HepG2 (cell line): Measurements from ENCODE around the gene QPCT. TPM values are rescaled to one million over a fixed set of nuclear protein-coding genes. Genes with fewer than 3 reads are reported as not detected.
A peak's percentile ranks its signal among the peaks of the same experiment; 100 is the strongest.

Experiments used
- CCAR2 ChIP-seq: fragments of 200-400 bp; formaldehyde crosslinking; optimal IDR thresholded peaks from 2 replicates; pipeline ENCODE3; 2018; ENCODE audit warnings: low read depth, mild to moderate bottlenecking, low read length, moderate library complexity
- EED ChIP-seq: sonication (generic); formaldehyde crosslinking; IDR thresholded peaks from 2 replicates; pipeline ENCODE4 v1.5.0; 2020; ENCODE audit warnings: mild to moderate bottlenecking, missing genetic modification reagents
- ERF ChIP-seq: IDR thresholded peaks from 2 replicates; pipeline ENCODE4 v1.6.1; 2018; ENCODE audit warnings: missing biosample characterization, missing genetic modification reagents
- HMG20A ChIP-seq: IDR thresholded peaks from 2 replicates; pipeline ENCODE4 v1.6.1; 2016; ENCODE audit warnings: borderline replicate concordance
- KDM1A ChIP-seq: IDR thresholded peaks from 2 replicates; pipeline ENCODE4 v1.6.1; 2016; ENCODE audit warnings: missing compliant biosample characterization
- MAFF ChIP-seq: IDR thresholded peaks from 2 replicates; pipeline ENCODE4 v1.6.1; 2011; ENCODE audit warnings: low read depth, low read length, improper control_type of control experiment
- RNF219 ChIP-seq: sonication (generic); formaldehyde crosslinking; IDR thresholded peaks from 2 replicates; pipeline ENCODE4 v1.5.0; 2020; ENCODE audit warnings: mild to moderate bottlenecking, missing genetic modification reagents
- SSRP1 ChIP-seq: IDR thresholded peaks from 2 replicates; pipeline ENCODE4 v1.6.1; 2016; ENCODE audit warnings: control low read depth
- TGIF2 ChIP-seq: IDR thresholded peaks from 2 replicates; pipeline ENCODE4 v1.6.1; 2016; ENCODE audit warnings: control low read depth, missing compliant biosample characterization
- XBP1 ChIP-seq: sonication (generic); formaldehyde crosslinking; IDR thresholded peaks from 2 replicates; pipeline ENCODE4 v1.5.0; 2020; ENCODE audit warnings: missing genetic modification reagents
- ZBTB2 ChIP-seq: sonication (generic); formaldehyde crosslinking; IDR thresholded peaks from 2 replicates; pipeline ENCODE4 v1.8.0; 2022; ENCODE audit warnings: low read depth, missing genetic modification reagents
- ZBTB20 ChIP-seq: sonication (generic); formaldehyde crosslinking; IDR thresholded peaks from 2 replicates; pipeline ENCODE4 v1.8.1; 2023; ENCODE audit warnings: missing genetic modification reagents, low read depth, mild to moderate bottlenecking, borderline replicate concordance
- ZBTB7B ChIP-seq: sonication (generic); formaldehyde crosslinking; IDR thresholded peaks from 2 replicates; pipeline ENCODE4 v1.4.0; 2020; ENCODE audit warnings: missing genetic modification reagents
- ZFYVE20 ChIP-seq: sonication (generic); formaldehyde crosslinking; IDR thresholded peaks from 2 replicates; pipeline ENCODE4 v1.8.0; 2023; ENCODE audit warnings: low read depth, mild to moderate bottlenecking, moderate library complexity, missing genetic modification reagents, borderline replicate concordance
- ZNF205 ChIP-seq: IDR thresholded peaks from 2 replicates; pipeline ENCODE4 v1.6.1; 2018; ENCODE audit warnings: missing biosample characterization, missing genetic modification reagents
- ZNF317 ChIP-seq: sonication (generic); formaldehyde crosslinking; IDR thresholded peaks from 2 replicates; pipeline ENCODE4 v1.5.0; 2020; ENCODE audit warnings: mild to moderate bottlenecking, missing genetic modification reagents
- ZNF329 ChIP-seq: sonication (generic); formaldehyde crosslinking; IDR thresholded peaks from 2 replicates; pipeline ENCODE4 v1.9.0; 2021; ENCODE audit warnings: low read depth, mild to moderate bottlenecking, missing genetic modification reagents
- ZNF441 ChIP-seq: sonication (generic); formaldehyde crosslinking; IDR thresholded peaks from 2 replicates; pipeline ENCODE4 v1.7.0; 2021; ENCODE audit warnings: missing genetic modification reagents, borderline replicate concordance
- ZNF674 ChIP-seq: sonication (generic); formaldehyde crosslinking; IDR thresholded peaks from 2 replicates; pipeline ENCODE4 v1.5.0; 2020; ENCODE audit warnings: low read depth, mild to moderate bottlenecking, missing genetic modification reagents
- ZNF7 ChIP-seq: IDR thresholded peaks from 2 replicates; pipeline ENCODE4 v1.6.1; 2016; ENCODE audit warnings: missing biosample characterization, missing genetic modification reagents
- ZNF768 ChIP-seq: sonication (generic); formaldehyde crosslinking; IDR thresholded peaks from 2 replicates; pipeline ENCODE4 v1.4.0; 2020; ENCODE audit warnings: missing genetic modification reagents
- polyA plus RNA-seq, 8 experiments: library from polyadenylated mRNA; depleted of rRNA in 3 of 8; stranded (reverse) in 7 of 8; unstranded in 1 of 8; fragments of >200 nt; fragmentation: Illumina TruSeq in 4 of 8; extraction: Trizol in 4 of 8; gene quantifications; 2 replicates each; pipeline versions ENCODE4 v1.2.1 to v1.2.3, GENCODE V29; 2011 to 2016; ENCODE audit warnings: low read depth in 4 of 8, missing spikeins in 1 of 8, mixed read lengths in 1 of 8; ENCODE audit not compliant: insufficient read depth in 1 of 8
- total RNA-seq, 5 experiments: library from RNA; depleted of rRNA; stranded (reverse); fragments of >200 nt; fragmentation: Illumina TruSeq; extraction: Trizol; gene quantifications; 2 replicates each; pipeline ENCODE4 v1.2.3, GENCODE V29; 2016; ENCODE audit warnings: low read depth in 1 of 5
- TF ChIP-seq, protein P1 (sequence below): sonication (generic); formaldehyde crosslinking; IDR thresholded peaks from 2 replicates; pipeline ENCODE4 v1.8.1; 2023; ENCODE audit warnings: mild to moderate bottlenecking, missing genetic modification reagents
- TF ChIP-seq, protein P2 (sequence below): IDR thresholded peaks from 2 replicates; pipeline ENCODE4 v1.6.1; 2016; ENCODE audit warnings: low read depth

The QPCT gene
- total and polyA plus RNA-seq, 2 of the 13 experiments (the other 11 are each of a cell fraction or from before 2014, with no cell fraction given), result 0.77 to 1.2 TPM

DNA sequence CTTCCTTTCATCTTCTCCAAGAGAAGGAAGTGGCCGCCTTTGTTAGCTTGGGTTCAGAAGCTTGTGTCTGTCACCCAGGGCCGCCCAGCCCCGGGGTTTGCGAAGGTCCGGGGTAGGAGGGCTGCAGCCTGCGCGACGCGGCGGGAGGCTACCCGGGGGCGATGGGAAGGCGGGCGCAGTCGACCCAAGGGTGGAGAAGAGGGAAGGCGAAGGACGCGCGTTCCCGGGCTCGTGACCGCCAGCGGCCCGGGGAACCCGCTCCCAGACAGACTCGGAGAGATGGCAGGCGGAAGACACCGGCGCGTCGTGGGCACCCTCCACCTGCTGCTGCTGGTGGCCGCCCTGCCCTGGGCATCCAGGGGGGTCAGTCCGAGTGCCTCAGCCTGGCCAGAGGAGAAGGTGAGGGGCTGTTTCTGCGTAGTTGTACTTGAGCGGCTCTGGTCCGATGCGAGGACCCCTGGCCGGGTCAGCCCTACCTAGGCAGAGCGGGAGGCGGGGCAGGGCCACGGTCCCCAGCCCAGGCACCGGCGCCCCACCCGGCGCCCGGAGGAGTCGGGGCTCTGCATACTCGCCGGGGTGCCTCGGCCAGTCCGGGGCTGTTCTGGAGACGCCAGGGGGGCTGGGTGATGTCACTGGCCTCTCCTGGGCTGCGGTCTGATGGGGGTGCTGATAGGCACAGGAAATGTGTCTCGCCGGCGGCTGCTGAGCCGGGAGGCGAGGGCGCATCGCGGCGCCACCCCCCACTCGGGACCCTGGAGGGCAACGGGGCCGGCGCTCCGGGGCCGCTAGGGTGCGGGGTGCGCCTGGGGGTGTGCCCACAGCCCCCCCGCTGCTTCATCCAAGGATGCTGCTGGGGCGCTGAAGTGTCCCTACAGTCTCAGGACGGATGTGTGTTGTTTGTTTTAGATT is at the start of gene QPCT (continued):
- TF ChIP-seq, protein P1, sequence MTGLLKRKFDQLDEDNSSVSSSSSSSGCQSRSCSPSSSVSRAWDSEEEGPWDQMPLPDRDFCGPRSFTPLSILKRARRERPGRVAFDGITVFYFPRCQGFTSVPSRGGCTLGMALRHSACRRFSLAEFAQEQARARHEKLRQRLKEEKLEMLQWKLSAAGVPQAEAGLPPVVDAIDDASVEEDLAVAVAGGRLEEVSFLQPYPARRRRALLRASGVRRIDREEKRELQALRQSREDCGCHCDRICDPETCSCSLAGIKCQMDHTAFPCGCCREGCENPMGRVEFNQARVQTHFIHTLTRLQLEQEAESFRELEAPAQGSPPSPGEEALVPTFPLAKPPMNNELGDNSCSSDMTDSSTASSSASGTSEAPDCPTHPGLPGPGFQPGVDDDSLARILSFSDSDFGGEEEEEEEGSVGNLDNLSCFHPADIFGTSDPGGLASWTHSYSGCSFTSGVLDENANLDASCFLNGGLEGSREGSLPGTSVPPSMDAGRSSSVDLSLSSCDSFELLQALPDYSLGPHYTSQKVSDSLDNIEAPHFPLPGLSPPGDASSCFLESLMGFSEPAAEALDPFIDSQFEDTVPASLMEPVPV (CRISPR knock-in tag), result no peak
- TF ChIP-seq KDM1A, result no peak
- no peak for TF ChIP-seq SSRP1 (CRISPR knock-in tag)
- no peak for TF ChIP-seq ZNF205
- TF ChIP-seq TGIF2 (CRISPR knock-in tag), result no peak
- no peak for TF ChIP-seq ZBTB7B (CRISPR knock-in tag)
- TF ChIP-seq, protein P2, sequence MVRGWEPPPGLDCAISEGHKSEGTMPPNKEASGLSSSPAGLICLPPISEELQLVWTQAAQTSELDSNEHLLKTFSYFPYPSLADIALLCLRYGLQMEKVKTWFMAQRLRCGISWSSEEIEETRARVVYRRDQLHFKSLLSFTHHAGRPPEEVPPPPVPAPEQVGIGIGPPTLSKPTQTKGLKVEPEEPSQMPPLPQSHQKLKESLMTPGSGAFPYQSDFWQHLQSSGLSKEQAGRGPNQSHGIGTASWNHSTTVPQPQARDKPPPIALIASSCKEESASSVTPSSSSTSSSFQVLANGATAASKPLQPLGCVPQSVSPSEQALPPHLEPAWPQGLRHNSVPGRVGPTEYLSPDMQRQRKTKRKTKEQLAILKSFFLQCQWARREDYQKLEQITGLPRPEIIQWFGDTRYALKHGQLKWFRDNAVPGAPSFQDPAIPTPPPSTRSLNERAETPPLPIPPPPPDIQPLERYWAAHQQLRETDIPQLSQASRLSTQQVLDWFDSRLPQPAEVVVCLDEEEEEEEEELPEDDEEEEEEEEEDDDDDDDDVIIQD, result no peak
- TF ChIP-seq EED (CRISPR knock-in tag), result peak; percentile 29; the same call in 1 of the 2 replicates
- TF ChIP-seq ERF (CRISPR knock-in tag), result no peak
- TF ChIP-seq ZNF329 (CRISPR knock-in tag), result no peak
- TF ChIP-seq ZNF7 (CRISPR knock-in tag), result no peak
- TF ChIP-seq ZFYVE20, result no peak
- TF ChIP-seq ZNF317 (CRISPR knock-in tag), result no peak
- TF ChIP-seq ZNF441, result no peak
- no peak for TF ChIP-seq RNF219 (CRISPR knock-in tag)
- no peak for TF ChIP-seq ZNF768 (CRISPR knock-in tag)
- no peak; the same call in 1 of the 2 replicates for TF ChIP-seq ZBTB2 (CRISPR knock-in tag)
- TF ChIP-seq CCAR2, result no peak
- no peak for TF ChIP-seq ZNF674 (CRISPR knock-in tag)
- TF ChIP-seq MAFF, result no peak
- TF ChIP-seq XBP1, result no peak
- no peak for TF ChIP-seq HMG20A (CRISPR knock-in tag)
- no peak for TF ChIP-seq ZBTB20 (CRISPR knock-in tag)
